Activated CD4-positive, alpha-beta T cell treated with anti-CD3 and anti-CD28 coated beads, Interleukin-2, amount 10 ng/mL, durations not matched to agents 24 days and 14 days (primary cell): ENCODE data around the gene DNAH10. TPM values are rescaled to one million over a fixed set of nuclear protein-coding genes. Genes with fewer than 3 reads are reported as not detected.

Source experiments
- DNase-seq: peaks from one replicate; pipeline ENCODE4 v3.0.0; 2022
- H3K27ac Mint-ChIP-seq: one replicate; pipeline ENCODE4 v1.8.0; 2022; ENCODE audit warnings: mild to moderate bottlenecking, mixed read lengths
- H3K27me3 Mint-ChIP-seq: one replicate; pipeline ENCODE4 v1.8.0; 2022; ENCODE audit warnings: mixed read lengths
- H3K36me3 Mint-ChIP-seq: one replicate; pipeline ENCODE4 v1.8.0; 2022; ENCODE audit warnings: low read depth, mild to moderate bottlenecking, mixed read lengths
- H3K4me1 Mint-ChIP-seq: one replicate; pipeline ENCODE4 v1.8.0; 2021; ENCODE audit warnings: mixed read lengths
- H3K4me3 Mint-ChIP-seq: one replicate; pipeline ENCODE4 v1.8.0; 2022; ENCODE audit warnings: mild to moderate bottlenecking, moderate library complexity, mixed read lengths
- H3K9me3 Mint-ChIP-seq: one replicate; pipeline ENCODE4 v1.8.0; 2021; ENCODE audit warnings: mixed read lengths
- intact Hi-C: fragments of 100-400 bp; cut with micrococcal nuclease; formaldehyde crosslinking; loops from one replicate; pipeline ENCODE4 v1.15.1; 2023
- total RNA-seq: library from RNA; stranded (reverse); gene quantifications from 2 replicates; pipeline ENCODE4 v1.2.3, GENCODE V29; 2022

The DNAH10 gene
- total RNA-seq, 1 donor from 2014 or later, result 0.14 TPM

GRCh38 chr12:123894823-123895345 lies 132.8 kb downstream of the DNAH10 start:
- intact Hi-C loops, result no loop called here
- Mint-ChIP-seq H3K9me3 (no peaks in the 10 kb centered on the region), H3K27me3 (peaks cover 3% of the 10 kb centered on the region), H3K27ac (no peak overlapping the region), H3K36me3 (no peaks in the 10 kb centered on the region), H3K4me3 (no peak overlapping the region), H3K4me1 (no peaks in the 10 kb centered on the region)
- DNase-seq, result no peak

- no peak overlapping the region for H3K27ac Mint-ChIP-seq
- H3K9me3 Mint-ChIP-seq, result no peaks in the 10 kb centered on the region
- H3K36me3 Mint-ChIP-seq, result no peaks in the 10 kb centered on the region
- H3K4me3 Mint-ChIP-seq, result no peak overlapping the region
- peaks cover 3% of the 10 kb centered on the region for H3K27me3 Mint-ChIP-seq
- no peak for DNase-seq
- intact Hi-C loops, result no loop called here
- no peaks in the 10 kb centered on the region for H3K4me1 Mint-ChIP-seq
These were observed 133.3 kb downstream of the DNAH10 start for GRCh38 chr12:123895451-123895850.

GRCh38 chr12:123896767-123897166 lies 134.7 kb downstream of the DNAH10 start:
- intact Hi-C loops, result no loop called here
- Mint-ChIP-seq H3K27me3 (peaks cover 3% of the 10 kb centered on the region), H3K36me3 (no peaks in the 10 kb centered on the region), H3K4me1 (peaks cover 2% of the 10 kb centered on the region), H3K4me3 (no peak overlapping the region), H3K27ac (no peak overlapping the region), H3K9me3 (no peaks in the 10 kb centered on the region)
- DNase-seq, result no peak

GRCh38 chr12:123897221-123897620 lies 135.1 kb downstream of the DNAH10 start:
- Mint-ChIP-seq H3K27me3 (peaks cover 3% of the 10 kb centered on the region), H3K4me1 (peaks cover 2% of the 10 kb centered on the region), H3K27ac (no peak overlapping the region), H3K36me3 (no peaks in the 10 kb centered on the region), H3K4me3 (no peak overlapping the region), H3K9me3 (no peaks in the 10 kb centered on the region)
- DNase-seq, result no peak
- intact Hi-C loops, result no loop called here

GRCh38 chr12:123898673-123899072 lies 136.6 kb downstream of the DNAH10 start:
- intact Hi-C loops, result no loop called here
- H3K4me3 Mint-ChIP-seq, result no peak overlapping the region
- no peak overlapping the region for H3K27ac Mint-ChIP-seq
- DNase-seq, result no peak
- H3K4me1 Mint-ChIP-seq, result peaks cover 2% of the 10 kb centered on the region
- H3K36me3 Mint-ChIP-seq, result no peaks in the 10 kb centered on the region
- H3K9me3 Mint-ChIP-seq, result no peaks in the 10 kb centered on the region
- H3K27me3 Mint-ChIP-seq, result peaks cover 3% of the 10 kb centered on the region

- Mint-ChIP-seq H3K36me3 (no peaks in the 10 kb centered on the region), H3K27me3 (peaks cover 3% of the 10 kb centered on the region), H3K4me1 (peaks cover 2% of the 10 kb centered on the region), H3K9me3 (no peaks in the 10 kb centered on the region), H3K4me3 (no peak overlapping the region), H3K27ac (no peak overlapping the region)
- intact Hi-C loops, result no loop called here
- no peak for DNase-seq
These were observed 137.3 kb downstream of the DNAH10 start for GRCh38 chr12:123899368-123899767.

GRCh38 chr12:123900871-123901376 lies 138.8 kb downstream of the DNAH10 start:
- Mint-ChIP-seq H3K27ac (no peak overlapping the region), H3K36me3 (no peaks in the 10 kb centered on the region), H3K4me1 (peaks cover 7% of the 10 kb centered on the region), H3K9me3 (no peaks in the 10 kb centered on the region), H3K4me3 (no peak overlapping the region), H3K27me3 (peaks cover 8% of the 10 kb centered on the region)
- DNase-seq, result no peak
- intact Hi-C loops, result no loop called here

- H3K27ac Mint-ChIP-seq, result no peak overlapping the region
These were observed 140.7 kb downstream of the DNAH10 start for GRCh38 chr12:123902821-123903220.

GRCh38 chr12:123903301-123904065 lies 141.4 kb downstream of the DNAH10 start:
- Mint-ChIP-seq H3K27ac (no peak overlapping the region), H3K27me3 (peaks cover 8% of the 10 kb centered on the region), H3K4me3 (no peak overlapping the region), H3K36me3 (no peaks in the 10 kb centered on the region), H3K4me1 (peaks cover 7% of the 10 kb centered on the region), H3K9me3 (no peaks in the 10 kb centered on the region)
- no peak for DNase-seq
- intact Hi-C loops, result loop anchor here (2.0 kb wide), 1 partner anchor 127 kb away; no protein-coding TSS in a partner anchor

More at GRCh38 chr12:123902821-123903220, 140.7 kb downstream of the DNAH10 start:
- no peak for DNase-seq
- peaks cover 7% of the 10 kb centered on the region for H3K4me1 Mint-ChIP-seq
- no peak overlapping the region for H3K4me3 Mint-ChIP-seq
- peaks cover 8% of the 10 kb centered on the region for H3K27me3 Mint-ChIP-seq
- no peaks in the 10 kb centered on the region for H3K36me3 Mint-ChIP-seq
- no peaks in the 10 kb centered on the region for H3K9me3 Mint-ChIP-seq
- intact Hi-C loops, result no loop called here

- Mint-ChIP-seq H3K36me3 (no peaks in the 10 kb centered on the region), H3K9me3 (no peaks in the 10 kb centered on the region), H3K27ac (no peak overlapping the region), H3K27me3 (peaks cover 5% of the 10 kb centered on the region), H3K4me1 (peaks cover 7% of the 10 kb centered on the region), H3K4me3 (no peak overlapping the region)
- DNase-seq, result peak; percentile 90
- intact Hi-C loops, result loop anchor here (1.0 to 2.0 kb wide), 2 partner anchors 79 to 125 kb away; no protein-coding TSS in a partner anchor
These were observed 143.3 kb downstream of the DNAH10 start for GRCh38 chr12:123905319-123905925.

GRCh38 chr12:123906711-123907420 lies 144.8 kb downstream of the DNAH10 start:
- no peaks in the 10 kb centered on the region for H3K9me3 Mint-ChIP-seq
- no peak overlapping the region for H3K27ac Mint-ChIP-seq
- H3K4me1 Mint-ChIP-seq, result peaks cover 10% of the 10 kb centered on the region
- no peak overlapping the region for H3K4me3 Mint-ChIP-seq
- H3K27me3 Mint-ChIP-seq, result peaks cover 5% of the 10 kb centered on the region
- intact Hi-C loops, result no loop called here
- H3K36me3 Mint-ChIP-seq, result no peaks in the 10 kb centered on the region
- DNase-seq, result no peak

- Mint-ChIP-seq H3K9me3 (no peaks in the 10 kb centered on the region), H3K36me3 (no peaks in the 10 kb centered on the region), H3K27me3 (peaks cover 5% of the 10 kb centered on the region), H3K27ac (no peak overlapping the region), H3K4me1 (peaks cover 10% of the 10 kb centered on the region), H3K4me3 (no peak overlapping the region)
- no peak for DNase-seq
- intact Hi-C loops, result no loop called here
These were observed 145.8 kb downstream of the DNAH10 start for GRCh38 chr12:123907726-123908476.
